Thoracic aorta (tissue), 2 donors: ENCODE measurements around the gene SSC5D. TPM values are rescaled to one million over a fixed set of nuclear protein-coding genes. Genes with fewer than 3 reads are reported as not detected.

Source experiments
- ATAC-seq: fragments of 150-250 bp; one replicate; pipeline ENCODE4 v1.8.0; 2017; ENCODE audit warnings: low read depth; ENCODE audit not compliant: insufficient number of reproducible peaks, low FRiP score
- DNase-seq: peaks from one replicate; pipeline ENCODE4 v3.0.0-alpha.2; 2020; ENCODE audit warnings: low spot score
- H3K27ac ChIP-seq, 2 donors: fragments of 200-600 bp; sonication (generic); 1 replicate in 1 of 2; 2 replicates in 1 of 2; pipeline ENCODE4 v1.5.1; 2016; ENCODE audit warnings: mild to moderate bottlenecking in 2 of 2, moderate library complexity in 2 of 2
- H3K27me3 ChIP-seq: fragments of 200-600 bp; sonication (generic); replicated peaks from 2 replicates; pipeline ENCODE4 v1.6.0; 2016; ENCODE audit warnings: mild to moderate bottlenecking; ENCODE audit not compliant: insufficient read depth
- H3K36me3 ChIP-seq: fragments of 200-600 bp; sonication (generic); one replicate; pipeline ENCODE4 v1.5.1; 2016
- H3K4me1 ChIP-seq, 2 donors: fragments of 200-600 bp; sonication (generic); 1 replicate in 1 of 2; 2 replicates in 1 of 2; pipeline versions ENCODE4 v1.5.1 to v1.6.0; 2016; ENCODE audit warnings: low read depth in 2 of 2, mild to moderate bottlenecking in 1 of 2; ENCODE audit not compliant: control insufficient read depth in 1 of 2
- H3K4me3 ChIP-seq: fragments of 200-600 bp; sonication (generic); 2 replicates; pipeline ENCODE4 v1.5.1; 2016; ENCODE audit warnings: mild to moderate bottlenecking
- H3K9me3 ChIP-seq: fragments of 200-600 bp; sonication (generic); 2 replicates; pipeline ENCODE4 v1.5.1; 2016
- CTCF ChIP-seq: fragments of 200-600 bp; sonication (generic); IDR thresholded peaks from one replicate; pipeline ENCODE4 v1.5.1; 2019; ENCODE audit warnings: antibody characterized with exemption
- total RNA-seq, 2 donors: library from RNA; depleted of rRNA; stranded (reverse); fragments of >200 nt; gene quantifications; one replicate each; pipeline versions ENCODE4 v1.1.0 to v1.2.3, GENCODE V29; 2016

The SSC5D gene
- total RNA-seq, 2 donors from 2014 or later: 4.3 to 58.3 TPM

DNA sequence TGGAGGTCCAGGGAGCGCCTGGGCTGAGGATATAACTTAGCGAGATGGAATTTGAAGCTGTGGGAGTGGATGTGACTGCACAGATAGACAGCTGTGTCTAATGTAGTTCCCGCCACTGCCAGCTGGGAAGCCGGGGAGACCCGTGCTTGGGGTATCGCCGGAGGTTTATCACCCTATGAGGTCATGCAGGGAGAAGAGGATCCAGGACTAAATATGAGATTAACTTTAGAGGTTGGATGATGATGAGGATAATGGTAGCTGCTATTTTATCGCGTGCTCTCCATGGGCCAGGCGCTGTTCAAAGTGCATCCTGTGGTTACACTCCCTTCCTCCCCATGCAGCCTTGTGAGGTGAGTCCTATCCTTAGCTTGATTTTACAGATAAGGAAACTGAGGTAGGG is 19.9 kb downstream of the SSC5D start:
- H3K27ac ChIP-seq: no peak overlapping the region
- no peaks in the 10 kb centered on the region for H3K27me3 ChIP-seq
- ATAC-seq: no peak
- no peak for DNase-seq
- no peak for TF ChIP-seq CTCF
- H3K36me3 ChIP-seq: no peaks in the 10 kb centered on the region
- H3K4me1 ChIP-seq: no peaks in the 10 kb centered on the region
- no peaks in the 10 kb centered on the region for H3K9me3 ChIP-seq
- no peak overlapping the region for H3K4me3 ChIP-seq

GRCh38 chr19:55516878-55517620 is 28.8 kb downstream of the SSC5D start:
- Histone ChIP-seq H3K9me3 (no peaks in the 10 kb centered on the region), H3K4me3 (peak overlapping the region; percentile 72), H3K27ac (peak overlapping the region; percentile 34 to 43), H3K27me3 (no peaks in the 10 kb centered on the region), H3K36me3 (no peaks in the 10 kb centered on the region), H3K4me1 (peaks cover 0 to 3% of the 10 kb centered on the region in 2 donors)
- TF ChIP-seq CTCF: peak; percentile 85
- DNase-seq: peak; percentile 71
- peak; percentile 95 for ATAC-seq

GRCh38 chr19:55519451-55520311 is 31.4 kb downstream of the SSC5D start:
- no peak overlapping the region for H3K4me3 ChIP-seq
- ATAC-seq: no peak
- no peak overlapping the region for H3K27ac ChIP-seq
- TF ChIP-seq CTCF: no peak
- peaks cover 0 to 3% of the 10 kb centered on the region in 2 donors for H3K4me1 ChIP-seq
- no peak for DNase-seq
- no peaks in the 10 kb centered on the region for H3K27me3 ChIP-seq
- no peaks in the 10 kb centered on the region for H3K36me3 ChIP-seq
- H3K9me3 ChIP-seq: no peaks in the 10 kb centered on the region

DNA sequence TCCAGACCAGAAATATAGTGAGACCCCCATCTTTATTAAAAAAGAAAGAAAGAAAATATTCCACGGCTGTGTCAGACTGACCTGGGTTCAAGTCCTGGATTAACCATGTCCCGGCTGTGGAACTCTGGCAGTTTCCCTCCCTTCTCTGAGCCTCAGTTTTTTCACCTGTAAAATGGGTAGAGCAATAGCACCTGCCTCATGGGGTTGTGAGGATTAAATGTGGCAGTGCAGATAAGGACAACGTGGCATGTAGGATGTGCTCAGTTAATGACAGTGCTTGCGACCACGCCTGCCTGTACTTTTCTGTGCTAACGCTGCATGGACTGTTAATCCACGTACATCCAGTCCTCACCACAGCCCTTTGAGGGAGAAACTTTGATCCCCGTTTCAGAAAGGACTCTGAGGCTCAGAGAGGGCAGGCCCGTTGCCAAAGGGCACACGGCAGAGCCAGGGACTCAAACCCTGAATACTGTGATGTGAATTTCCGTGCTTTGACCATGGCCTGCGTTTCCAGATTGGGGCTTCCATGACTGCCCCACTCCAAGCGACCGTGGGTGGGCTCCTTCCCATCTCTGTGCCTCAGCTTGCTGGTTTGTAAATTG is 32.6 kb downstream of the SSC5D start:
- ATAC-seq (no peak), DNase-seq (no peak)
- Histone ChIP-seq H3K27ac (no peak overlapping the region), H3K4me1 (peaks cover 0 to 3% of the 10 kb centered on the region in 2 donors), H3K27me3 (no peaks in the 10 kb centered on the region), H3K9me3 (no peaks in the 10 kb centered on the region), H3K4me3 (no peak overlapping the region), H3K36me3 (no peaks in the 10 kb centered on the region)
- no peak for TF ChIP-seq CTCF
